Measurements from ENCODE around the gene HEPACAM. TPM values are rescaled to one million over a fixed set of nuclear protein-coding genes. Genes with fewer than 3 reads are reported as not detected.

Gene HEPACAM
- total RNA-seq, 4 donors from 2014 or later: 0.40 to 0.70 TPM; not detected in 2

DNA sequence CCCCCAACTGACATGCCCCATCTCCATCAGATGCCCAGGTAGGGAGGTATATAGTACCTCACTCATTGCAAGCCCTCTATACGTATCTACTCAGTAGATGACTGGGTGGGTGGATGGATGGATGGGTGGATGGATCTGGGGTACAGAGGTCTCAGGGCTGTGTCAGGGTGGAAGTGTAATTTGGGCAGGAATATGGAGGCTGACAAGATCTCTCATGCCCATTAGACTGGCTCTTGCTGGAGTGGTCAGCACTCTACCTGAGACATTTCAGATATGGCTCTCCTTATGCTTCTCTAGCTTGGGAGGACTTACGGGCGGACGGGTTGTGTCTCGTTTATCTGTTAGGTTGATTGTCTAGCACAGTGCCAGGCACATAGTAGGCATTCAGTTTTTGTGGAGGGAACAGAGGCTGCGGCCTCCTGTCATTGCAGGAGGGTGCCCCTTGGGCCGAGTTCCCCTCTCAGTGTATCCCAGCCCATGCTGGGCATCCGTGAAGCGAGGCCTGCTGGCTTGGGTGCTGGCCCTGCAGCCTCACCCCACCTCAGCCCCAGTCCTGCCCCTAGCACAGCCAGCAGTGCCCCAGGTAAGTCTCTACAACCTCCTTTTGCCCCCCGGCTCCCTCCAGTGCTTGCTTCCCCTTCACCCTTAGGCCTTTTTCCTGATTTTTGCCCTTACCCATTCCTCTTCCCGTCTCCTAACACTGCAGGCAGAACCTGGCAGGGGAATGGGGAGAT is 56.9 kb downstream of the HEPACAM start:
- DNase-seq (no peak), ATAC-seq (no peak)
- in situ Hi-C loops (cut with MboI; ENCODE audit: low sequenced_read_pairs in 4 of 4): no loop called here
- intact Hi-C loops (cut with DNase I; ENCODE audit: low total_unique reads): loop anchor here (5.0 kb wide), 1 partner anchor 73 kb away; the partner anchor contains the start of gene CCDC15
- no peak overlapping the region for H3K27ac ChIP-seq
- no peaks in the 10 kb centered on the region for H3K36me3 ChIP-seq
- peaks cover 0 to 10% (median 2%) of the 10 kb centered on the region in 3 donors for H3K27me3 ChIP-seq
- peaks cover 0 to 13% of the 10 kb centered on the region in 2 donors for H3K4me1 ChIP-seq
- H3K9me3 ChIP-seq: no peaks in the 10 kb centered on the region
- TF ChIP-seq POLR2A (IDR thresholded peaks at IDR 0.05): no peak
- TF ChIP-seq, protein P1, sequence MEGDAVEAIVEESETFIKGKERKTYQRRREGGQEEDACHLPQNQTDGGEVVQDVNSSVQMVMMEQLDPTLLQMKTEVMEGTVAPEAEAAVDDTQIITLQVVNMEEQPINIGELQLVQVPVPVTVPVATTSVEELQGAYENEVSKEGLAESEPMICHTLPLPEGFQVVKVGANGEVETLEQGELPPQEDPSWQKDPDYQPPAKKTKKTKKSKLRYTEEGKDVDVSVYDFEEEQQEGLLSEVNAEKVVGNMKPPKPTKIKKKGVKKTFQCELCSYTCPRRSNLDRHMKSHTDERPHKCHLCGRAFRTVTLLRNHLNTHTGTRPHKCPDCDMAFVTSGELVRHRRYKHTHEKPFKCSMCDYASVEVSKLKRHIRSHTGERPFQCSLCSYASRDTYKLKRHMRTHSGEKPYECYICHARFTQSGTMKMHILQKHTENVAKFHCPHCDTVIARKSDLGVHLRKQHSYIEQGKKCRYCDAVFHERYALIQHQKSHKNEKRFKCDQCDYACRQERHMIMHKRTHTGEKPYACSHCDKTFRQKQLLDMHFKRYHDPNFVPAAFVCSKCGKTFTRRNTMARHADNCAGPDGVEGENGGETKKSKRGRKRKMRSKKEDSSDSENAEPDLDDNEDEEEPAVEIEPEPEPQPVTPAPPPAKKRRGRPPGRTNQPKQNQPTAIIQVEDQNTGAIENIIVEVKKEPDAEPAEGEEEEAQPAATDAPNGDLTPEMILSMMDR (IDR thresholded peaks at IDR 0.05 in 4 of 5, conservative IDR thresholded peaks at IDR 0.05 in 1 of 5): no peak
- no peak overlapping the region for H3K4me3 ChIP-seq

DNA sequence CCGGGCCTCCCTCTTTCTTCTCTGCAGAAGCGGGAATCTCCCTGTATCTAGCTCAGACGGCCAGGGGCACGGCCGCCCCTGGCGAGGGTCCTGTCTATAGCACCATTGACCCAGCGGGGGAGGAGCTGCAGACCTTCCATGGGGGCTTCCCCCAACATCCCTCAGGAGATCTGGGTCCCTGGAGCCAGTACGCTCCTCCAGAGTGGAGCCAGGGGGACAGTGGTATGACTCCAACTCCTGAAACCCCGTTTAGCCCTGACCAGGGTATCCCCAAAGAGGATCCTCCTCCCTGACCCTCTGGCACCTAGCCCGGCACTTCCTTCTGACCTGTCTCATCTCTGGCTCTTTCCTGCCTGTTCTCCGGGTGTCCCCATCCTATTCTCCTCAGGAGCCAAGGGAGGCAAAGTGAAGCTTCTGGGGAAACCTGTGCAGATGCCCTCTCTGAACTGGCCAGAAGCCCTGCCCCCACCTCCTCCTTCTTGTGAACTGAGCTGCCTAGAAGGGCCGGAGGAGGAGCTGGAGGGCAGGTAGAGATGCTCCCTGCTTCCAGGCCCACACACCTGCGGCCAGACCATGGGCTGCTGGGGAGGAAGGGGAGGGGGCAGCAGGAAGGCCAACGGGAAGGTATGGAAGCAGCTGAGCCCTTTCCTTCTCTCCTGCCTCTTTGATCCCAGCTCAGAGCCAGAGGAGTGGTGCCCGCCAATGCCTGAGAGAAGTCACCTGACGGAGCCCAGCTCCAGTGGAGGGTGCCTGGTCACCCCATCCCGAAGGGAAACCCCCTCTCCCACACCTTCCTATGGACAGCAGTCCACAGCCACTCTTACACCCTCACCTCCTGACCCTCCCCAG is 57.7 kb downstream of the HEPACAM start:
- peaks cover 0 to 13% of the 10 kb centered on the region in 2 donors for H3K4me1 ChIP-seq
- intact Hi-C loops (cut with DNase I; ENCODE audit: low total_unique reads): loop anchor here (2.0 to 5.0 kb wide), 2 partner anchors 21 to 74 kb away; partner anchors contain the start of gene CCDC15
- in situ Hi-C loops (cut with MboI; ENCODE audit: low sequenced_read_pairs in 4 of 4): no loop called here
- no peaks in the 10 kb centered on the region for H3K36me3 ChIP-seq
- peaks cover 0 to 16% (median 8%) of the 10 kb centered on the region in 3 donors for H3K27me3 ChIP-seq
- no peak for TF ChIP-seq POLR2A (IDR thresholded peaks at IDR 0.05)
- H3K4me3 ChIP-seq: no peak overlapping the region
- DNase-seq (no peak), ATAC-seq (no peak)
- H3K27ac ChIP-seq: no peak overlapping the region
- no peaks in the 10 kb centered on the region for H3K9me3 ChIP-seq

DNA sequence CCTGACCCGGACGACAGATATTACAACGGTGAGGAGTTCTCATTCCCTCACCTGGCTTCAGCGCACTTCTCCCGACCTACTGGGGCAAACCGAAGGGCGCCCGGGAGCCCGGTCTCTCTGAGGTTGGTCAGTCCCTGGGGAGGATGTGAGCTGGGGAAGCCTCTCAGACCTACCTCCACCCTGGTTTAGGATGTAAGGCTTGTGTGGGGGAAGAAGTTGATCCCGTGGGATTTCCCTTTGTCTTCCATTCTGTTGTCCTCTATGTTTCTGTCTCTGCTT is 58.3 kb downstream of the HEPACAM start:
- no peak for ATAC-seq
- TF ChIP-seq POLR2A (IDR thresholded peaks at IDR 0.05): no peak
- TF ChIP-seq, protein P1 (IDR thresholded peaks at IDR 0.05 in 4 of 5, conservative IDR thresholded peaks at IDR 0.05 in 1 of 5): no peak
- in situ Hi-C loops (cut with MboI; ENCODE audit: low sequenced_read_pairs in 4 of 4) (no loop called here), intact Hi-C loops (cut with DNase I; ENCODE audit: low total_unique reads) (loop anchor here (2.0 to 5.0 kb wide), 2 partner anchors 21 to 75 kb away; partner anchors contain the start of gene CCDC15)
- peak overlapping the region in 3 of 4 donors; percentile 60 to 93 (median 63) for H3K4me3 ChIP-seq
- H3K27me3 ChIP-seq: peaks cover 5 to 22% (median 14%) of the 10 kb centered on the region in 3 donors
- no peaks in the 10 kb centered on the region for H3K9me3 ChIP-seq
- DNase-seq: no peak
- peak overlapping the region in 2 of 4 donors; percentile 76 to 88 for H3K27ac ChIP-seq
- no peaks in the 10 kb centered on the region for H3K36me3 ChIP-seq
- H3K4me1 ChIP-seq: peaks cover 0 to 13% of the 10 kb centered on the region in 2 donors

DNA sequence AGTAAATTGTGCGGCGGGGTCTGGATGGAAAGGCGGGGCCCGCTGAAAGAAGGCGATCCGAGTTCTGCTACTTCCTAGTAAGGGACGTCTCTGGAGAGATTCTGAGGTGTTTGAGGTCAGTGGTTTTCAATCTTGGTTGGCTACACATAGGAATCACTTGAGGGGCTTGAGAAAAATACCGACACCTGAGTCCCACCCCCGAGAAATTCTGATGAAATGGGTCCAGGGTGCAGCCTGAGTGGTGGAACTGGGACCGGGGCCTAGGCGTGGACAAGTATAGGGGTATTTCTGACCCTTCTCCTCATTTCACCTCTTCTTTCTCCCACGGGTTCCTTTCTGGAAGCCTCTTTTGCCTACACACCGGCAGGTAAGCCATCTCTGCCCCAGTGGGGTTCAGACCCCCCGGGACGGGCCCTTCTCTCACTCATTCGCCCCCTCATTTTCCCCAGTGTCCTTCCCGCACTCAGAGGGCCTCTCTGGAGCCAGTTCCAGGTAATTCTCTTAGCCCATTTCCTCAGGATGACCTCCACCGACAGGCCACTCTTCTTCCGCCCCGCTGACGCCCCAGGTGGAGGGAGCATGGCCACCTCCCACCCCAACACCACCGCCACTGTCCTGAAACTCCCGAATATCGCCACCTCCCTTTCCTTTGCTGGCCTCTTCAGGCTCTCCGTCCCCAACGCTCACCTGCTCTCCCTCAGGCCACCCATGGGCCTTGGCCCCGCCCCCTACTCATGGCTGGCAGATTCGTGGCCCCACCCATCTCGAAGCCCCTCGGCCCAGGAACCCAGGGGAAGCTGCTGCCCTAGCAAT is 58.8 kb downstream of the HEPACAM start:
- ATAC-seq (peak in 1 of 2 donors; percentile 13), DNase-seq (no peak)
- TF ChIP-seq POLR2A (IDR thresholded peaks at IDR 0.05): peak in 1 of 2 donors; percentile 3
- TF ChIP-seq, protein P1 (IDR thresholded peaks at IDR 0.05 in 4 of 5, conservative IDR thresholded peaks at IDR 0.05 in 1 of 5): no peak
- Histone ChIP-seq H3K27me3 (peaks cover 11 to 27% (median 19%) of the 10 kb centered on the region in 3 donors), H3K27ac (peak overlapping the region; percentile 72 to 88 (median 76)), H3K4me1 (peaks cover 0 to 13% of the 10 kb centered on the region in 2 donors), H3K36me3 (no peaks in the 10 kb centered on the region), H3K9me3 (no peaks in the 10 kb centered on the region), H3K4me3 (peak overlapping the region; percentile 60 to 93 (median 64))
- intact Hi-C loops (cut with DNase I; ENCODE audit: low total_unique reads) (loop anchor here (2.0 to 5.0 kb wide), 2 partner anchors 22 to 75 kb away; partner anchors contain the start of gene CCDC15), in situ Hi-C loops (cut with MboI; ENCODE audit: low sequenced_read_pairs in 4 of 4) (no loop called here)
